Measurements from ENCODE around the gene KCNH1.

The KCNH1 gene

GRCh38 chr1:210827481-210827880 is 306.5 kb downstream of the KCNH1 start:
- no peak overlapping the region for H3K4me3 ChIP-seq (ENCODE audit: low read length)
- no peak for DNase-seq (ENCODE audit: low read depth)
- TF ChIP-seq CTCF (conservative IDR thresholded peaks at IDR 0.05; ENCODE audit: low read depth, low read length) = no peak

- no peak for DNase-seq (ENCODE audit: low read depth)
- TF ChIP-seq CTCF (conservative IDR thresholded peaks at IDR 0.05; ENCODE audit: low read depth, low read length) = no peak
- H3K4me3 ChIP-seq (ENCODE audit: low read length) = no peak overlapping the region
Observed at GRCh38 chr1:210826686-210827085, 307.3 kb downstream of the KCNH1 start.

GRCh38 chr1:210822932-210823331 is 311.0 kb downstream of the KCNH1 start:
- no peak for DNase-seq (ENCODE audit: low read depth)
- H3K4me3 ChIP-seq (ENCODE audit: low read length) = no peak overlapping the region
- TF ChIP-seq CTCF (conservative IDR thresholded peaks at IDR 0.05; ENCODE audit: low read depth, low read length) = no peak

- no peak for DNase-seq (ENCODE audit: low read depth)
- no peak for TF ChIP-seq CTCF (conservative IDR thresholded peaks at IDR 0.05; ENCODE audit: low read depth, low read length)
- no peak overlapping the region for H3K4me3 ChIP-seq (ENCODE audit: low read length)
Observed at GRCh38 chr1:210822241-210822640, 311.7 kb downstream of the KCNH1 start.

GRCh38 chr1:210821615-210822014 is 312.3 kb downstream of the KCNH1 start:
- no peak for DNase-seq (ENCODE audit: low read depth)
- H3K4me3 ChIP-seq (ENCODE audit: low read length) = no peak overlapping the region
- no peak for TF ChIP-seq CTCF (conservative IDR thresholded peaks at IDR 0.05; ENCODE audit: low read depth, low read length)

GRCh38 chr1:210819266-210819665 is 314.7 kb downstream of the KCNH1 start:
- TF ChIP-seq CTCF (conservative IDR thresholded peaks at IDR 0.05; ENCODE audit: low read depth, low read length) = no peak
- no peak overlapping the region for H3K4me3 ChIP-seq (ENCODE audit: low read length)
- no peak for DNase-seq (ENCODE audit: low read depth)

- H3K4me3 ChIP-seq (ENCODE audit: low read length) = no peak overlapping the region
- DNase-seq (ENCODE audit: low read depth) = no peak
- TF ChIP-seq CTCF (conservative IDR thresholded peaks at IDR 0.05; ENCODE audit: low read depth, low read length) = no peak
Observed at GRCh38 chr1:210817385-210818275, 316.3 kb downstream of the KCNH1 start.

Data from retinal pigment epithelial cell (primary cell).